OCI-LY1 (cell line): Measurements from ENCODE around the gene ERN1.

Experiments used
- H2AFZ ChIP-seq: fragments of 200-600 bp; sonication (generic), shearing (Covaris generic); 2 replicates; pipeline ENCODE4 v1.6.0; 2014; ENCODE audit warnings: antibody characterized with exemption, mild to moderate bottlenecking, low read length
- H3F3A ChIP-seq: fragments of 200-600 bp; sonication (generic), shearing (Covaris generic); 2 replicates; pipeline ENCODE4 v1.6.0; 2014; ENCODE audit warnings: mild to moderate bottlenecking, antibody characterized with exemption, low read length, moderate library complexity; ENCODE audit not compliant: insufficient read depth
- H3K27ac ChIP-seq: fragments of 200-600 bp; sonication (generic); 2 replicates; pipeline ENCODE4 v1.5.1; 2014; ENCODE audit warnings: low read length, mixed run types, mild to moderate bottlenecking, low read depth; ENCODE audit not compliant: poor library complexity, severe bottlenecking
- H3K27me3 ChIP-seq: fragments of 200-600 bp; sonication (generic); 2 replicates; pipeline ENCODE4 v1.6.0; 2014; ENCODE audit warnings: antibody characterized with exemption, mild to moderate bottlenecking, low read length, moderate library complexity; ENCODE audit not compliant: insufficient read depth
- H3K36me3 ChIP-seq: fragments of 200-600 bp; sonication (generic); 2 replicates; pipeline ENCODE4 v1.6.1; 2014; ENCODE audit warnings: mild to moderate bottlenecking, antibody characterized with exemption, low read length, moderate library complexity, mixed read lengths; ENCODE audit not compliant: insufficient read depth
- H3K4me1 ChIP-seq: fragments of 200-600 bp; sonication (generic); 2 replicates; pipeline ENCODE4 v1.5.1; 2014; ENCODE audit warnings: mild to moderate bottlenecking, low read length, moderate library complexity; ENCODE audit not compliant: insufficient read depth, severe bottlenecking
- H3K4me2 ChIP-seq: fragments of 200-600 bp; sonication (generic), shearing (Covaris generic); 2 replicates; pipeline ENCODE4 v1.6.1; 2014; ENCODE audit warnings: low read length
- H3K4me3 ChIP-seq: fragments of 200-600 bp; sonication (generic); 2 replicates; pipeline ENCODE4 v1.5.1; 2014; ENCODE audit warnings: low read length, low read depth, mild to moderate bottlenecking, mixed read lengths; ENCODE audit not compliant: poor library complexity, severe bottlenecking
- H3K79me2 ChIP-seq: fragments of 200-600 bp; shearing (Covaris generic); 2 replicates; pipeline ENCODE4 v1.6.1; 2016; ENCODE audit warnings: mixed run types, low read length, mixed read lengths; ENCODE audit not compliant: insufficient read depth
- H3K9ac ChIP-seq: fragments of 200-600 bp; sonication (generic), shearing (Covaris generic); 2 replicates; pipeline ENCODE4 v1.6.1; 2014; ENCODE audit warnings: mild to moderate bottlenecking, low read length, mixed read lengths
- H3K9me2 ChIP-seq: fragments of 200-600 bp; sonication (generic), shearing (Covaris generic); 2 replicates; pipeline ENCODE4 v1.6.1; 2014; ENCODE audit warnings: low read depth, mild to moderate bottlenecking, low read length, mixed read lengths
- H3K9me3 ChIP-seq: fragments of 200-600 bp; shearing (Covaris generic); 2 replicates; pipeline ENCODE4 v1.6.1; 2014; ENCODE audit warnings: low read length, mixed read lengths
- H4K20me1 ChIP-seq: fragments of 200-600 bp; sonication (generic), shearing (Covaris generic); 2 replicates; pipeline ENCODE4 v1.6.0; 2016; ENCODE audit warnings: mild to moderate bottlenecking, low read length; ENCODE audit not compliant: insufficient read depth
- CTCF ChIP-seq: fragments of 200-600 bp; sonication (generic), shearing (Covaris generic); IDR thresholded peaks from 2 replicates; pipeline ENCODE4 v1.5.1; 2017; ENCODE audit warnings: mild to moderate bottlenecking, antibody characterized with exemption, low read length, moderate library complexity, mixed read lengths
- EZH2 ChIP-seq: fragments of 200-600 bp; sonication (generic), shearing (Covaris generic); IDR thresholded peaks from 2 replicates; pipeline ENCODE4 v1.8.0; 2017; ENCODE audit warnings: borderline replicate concordance, mixed run types, mild to moderate bottlenecking, antibody characterized with exemption, low read length, moderate library complexity, mixed read lengths

The ERN1 gene

GRCh38 chr17:64091571-64091970 is 38.4 kb downstream of the ERN1 start:
- no peak overlapping the region for H3K9ac ChIP-seq
- no peak overlapping the region for H3K4me2 ChIP-seq
- TF ChIP-seq CTCF (no peak), EZH2 (no peak)
- no peak overlapping the region for H2AFZ ChIP-seq
- H3K4me3 ChIP-seq = no peak overlapping the region
- H3K36me3 ChIP-seq = no peaks in the 10 kb centered on the region
- no peaks in the 10 kb centered on the region for H3F3A ChIP-seq
- H4K20me1 ChIP-seq = no peaks in the 10 kb centered on the region
- H3K27ac ChIP-seq = no peak overlapping the region
- no peaks in the 10 kb centered on the region for H3K9me2 ChIP-seq
- peaks cover 6% of the 10 kb centered on the region for H3K4me1 ChIP-seq
- no peaks in the 10 kb centered on the region for H3K27me3 ChIP-seq
- no peaks in the 10 kb centered on the region for H3K9me3 ChIP-seq
- no peaks in the 10 kb centered on the region for H3K79me2 ChIP-seq

DNA sequence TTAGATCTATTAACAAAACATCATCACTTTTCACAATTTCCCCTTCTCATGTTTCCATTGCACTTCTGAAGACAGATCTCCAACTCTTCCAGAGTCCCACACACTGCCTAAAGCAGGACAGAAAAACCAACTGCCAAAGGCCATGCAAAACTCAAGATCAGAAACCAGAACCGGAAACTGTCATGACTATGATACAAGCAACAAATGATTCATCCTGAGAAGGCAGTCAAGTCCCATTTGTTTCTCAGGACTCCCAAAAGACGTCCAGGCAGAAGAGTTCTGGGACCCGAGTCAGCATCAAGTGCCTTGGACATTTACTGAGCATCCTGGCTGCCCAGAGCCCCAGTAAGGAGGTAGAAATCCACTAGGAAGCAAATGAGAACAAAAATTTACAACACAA is 38.8 kb downstream of the ERN1 start:
- Histone ChIP-seq H3K9ac (no peak overlapping the region), H3K27me3 (no peaks in the 10 kb centered on the region), H3K9me3 (no peaks in the 10 kb centered on the region), H2AFZ (no peak overlapping the region), H3K4me1 (peaks cover 6% of the 10 kb centered on the region), H4K20me1 (no peaks in the 10 kb centered on the region), H3K4me2 (no peak overlapping the region), H3K27ac (no peak overlapping the region), H3K4me3 (no peak overlapping the region), H3K9me2 (no peaks in the 10 kb centered on the region), H3F3A (no peaks in the 10 kb centered on the region), H3K36me3 (no peaks in the 10 kb centered on the region), H3K79me2 (no peaks in the 10 kb centered on the region)
- TF ChIP-seq CTCF = no peak
- TF ChIP-seq EZH2 = no peak

DNA sequence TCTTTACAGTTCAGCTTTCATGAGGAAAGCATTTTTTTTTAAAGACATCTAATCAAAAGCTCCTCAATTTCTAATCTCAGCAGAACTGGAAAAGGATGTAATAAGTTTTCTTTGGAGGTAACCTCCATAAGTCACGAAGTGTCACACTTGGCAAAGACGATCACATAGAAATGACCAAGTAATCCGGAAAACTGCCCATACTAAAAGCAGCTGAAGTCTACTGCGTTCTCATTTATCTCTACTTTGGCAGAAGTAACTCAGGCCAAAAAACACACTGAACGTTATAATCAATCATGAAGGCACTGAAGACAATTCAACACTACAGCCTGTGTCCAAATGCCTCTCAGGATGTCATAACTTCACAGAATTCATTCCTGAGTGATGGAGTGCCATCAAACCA is 39.8 kb downstream of the ERN1 start:
- no peak overlapping the region for H2AFZ ChIP-seq
- no peak for TF ChIP-seq EZH2
- TF ChIP-seq CTCF = no peak
- no peak overlapping the region for H3K4me2 ChIP-seq
- H4K20me1 ChIP-seq = no peaks in the 10 kb centered on the region
- no peak overlapping the region for H3K9ac ChIP-seq
- no peaks in the 10 kb centered on the region for H3K27me3 ChIP-seq
- H3K9me2 ChIP-seq = no peaks in the 10 kb centered on the region
- H3K4me1 ChIP-seq = peaks cover 6% of the 10 kb centered on the region
- H3K79me2 ChIP-seq = no peaks in the 10 kb centered on the region
- no peak overlapping the region for H3K27ac ChIP-seq
- no peaks in the 10 kb centered on the region for H3K36me3 ChIP-seq
- no peak overlapping the region for H3K4me3 ChIP-seq
- no peaks in the 10 kb centered on the region for H3F3A ChIP-seq
- no peaks in the 10 kb centered on the region for H3K9me3 ChIP-seq
